HEK293 (cell line): ENCODE results near the gene MANSC4.

ENCODE experiments used
- CTCF ChIA-PET: fragments of 350-600 bp; formaldehyde crosslinking; extraction: SDS; loops from one replicate; lab custom pipeline; 2021; ENCODE audit warnings: antibody characterized with exemption; lab: Yijun Ruan, JAX
- POLR2A ChIA-PET: fragments of 300-600 bp; formaldehyde crosslinking; extraction: SDS; loops from one replicate; lab custom pipeline; 2020; ENCODE audit warnings: antibody characterized with exemption, inconsistent platforms; lab: Yijun Ruan, JAX
- H3K27ac ChIP-seq: fragments of 200-500 bp; sonication (Bioruptor generic); 2 replicates; pipeline ENCODE4 v1.5.1; 2014; ENCODE audit warnings: low read depth, low read length, control low read depth, inconsistent platforms; ENCODE audit errors: extremely low read depth
- H3K36me3 ChIP-seq, 2 experiments: fragments of 200-500 bp in 1 of 2; sonication (Bioruptor generic) in 1 of 2; 1 replicate in 1 of 2; 2 replicates in 1 of 2; pipeline ENCODE4 v1.5.1; 2014 to 2017; ENCODE audit warnings: inconsistent platforms in 2 of 2, low read length in 2 of 2; ENCODE audit not compliant: control insufficient read depth in 2 of 2, insufficient read depth in 1 of 2
- H3K4me1 ChIP-seq: fragments of 200-500 bp; sonication (Bioruptor generic); 2 replicates; pipeline ENCODE4 v1.5.1; 2014; ENCODE audit warnings: mild to moderate bottlenecking, low read length, inconsistent platforms; ENCODE audit not compliant: control insufficient read depth, insufficient read depth
- H3K4me3 ChIP-seq: 2 replicates; pipeline ENCODE4 v1.5.1; 2011; ENCODE audit warnings: low read depth, mild to moderate bottlenecking, control low read depth, low read length, moderate library complexity
- H3K9me3 ChIP-seq: fragments of 200-500 bp; sonication (Bioruptor generic); 2 replicates; pipeline ENCODE4 v1.5.1; 2014; ENCODE audit warnings: low read depth, low read length, inconsistent platforms; ENCODE audit not compliant: control insufficient read depth, insufficient read depth
- HOXC10 ChIP-seq: sonication (generic); formaldehyde crosslinking; IDR thresholded peaks from 2 replicates; pipeline ENCODE4 v1.8.1; 2023; ENCODE audit warnings: mild to moderate bottlenecking, missing genetic modification reagents
- IKZF3 ChIP-seq: fragments of 450-650 bp; IDR thresholded peaks from 2 replicates; pipeline ENCODE4 v1.5.0; 2018; ENCODE audit warnings: missing biosample characterization, mild to moderate bottlenecking, missing genetic modification characterization, moderate library complexity
- KLF10 ChIP-seq: fragments of 450-650 bp; IDR thresholded peaks from 2 replicates; pipeline ENCODE4 v1.5.1; 2018; ENCODE audit warnings: missing biosample characterization, mild to moderate bottlenecking, missing genetic modification characterization
- KLF8 ChIP-seq: fragments of 450-650 bp; formaldehyde crosslinking; IDR thresholded peaks from 2 replicates; pipeline ENCODE4 v1.5.1; 2016; ENCODE audit warnings: missing biosample characterization, missing genetic modification characterization
- ZFHX2 ChIP-seq: fragments of 450-650 bp; formaldehyde crosslinking; conservative IDR thresholded peaks from 2 replicates; pipeline ENCODE4 v1.5.1; 2016; ENCODE audit warnings: missing biosample characterization, missing genetic modification characterization
- ZNF354C ChIP-seq: fragments of 450-650 bp; formaldehyde crosslinking; IDR thresholded peaks from 2 replicates; pipeline ENCODE4 v1.5.1; 2016; ENCODE audit warnings: missing biosample characterization, missing genetic modification characterization, low read depth, borderline replicate concordance
- ZNF549 ChIP-seq: fragments of 450-650 bp; IDR thresholded peaks from 2 replicates; pipeline ENCODE4 v1.5.1; 2018; ENCODE audit warnings: missing biosample characterization, missing genetic modification characterization, mild to moderate bottlenecking, inconsistent platforms, moderate library complexity
- ZNF560 ChIP-seq: fragments of 450-650 bp; formaldehyde crosslinking; IDR thresholded peaks from 2 replicates; pipeline ENCODE4 v1.5.1; 2017; ENCODE audit warnings: missing biosample characterization, missing genetic modification characterization, borderline replicate concordance
- ZNF785 ChIP-seq: fragments of 450-650 bp; formaldehyde crosslinking; IDR thresholded peaks from 2 replicates; pipeline ENCODE4 v1.5.1; 2016; ENCODE audit warnings: missing biosample characterization, missing genetic modification characterization
- ZNF830 ChIP-seq: fragments of 450-650 bp; IDR thresholded peaks from 2 replicates; pipeline ENCODE4 v1.5.0; 2018; ENCODE audit warnings: missing biosample characterization, missing genetic modification characterization, low read depth, mild to moderate bottlenecking, moderate library complexity
- ZSCAN23 ChIP-seq: fragments of 450-650 bp; formaldehyde crosslinking; IDR thresholded peaks from 2 replicates; pipeline ENCODE4 v1.5.1; 2016; ENCODE audit warnings: missing biosample characterization, missing genetic modification characterization
- TF ChIP-seq, protein P1 (sequence below): fragments of 450-650 bp; formaldehyde crosslinking; IDR thresholded peaks from 2 replicates; pipeline ENCODE4 v1.5.1; 2016; ENCODE audit warnings: missing biosample characterization, missing genetic modification characterization
- TF ChIP-seq, protein P2 (sequence below): fragments of 450-650 bp; formaldehyde crosslinking; IDR thresholded peaks from 2 replicates; pipeline ENCODE4 v1.5.1; 2016; ENCODE audit warnings: missing biosample characterization, missing genetic modification characterization
- TF ChIP-seq, protein P3 (sequence below): fragments of 450-650 bp; formaldehyde crosslinking; IDR thresholded peaks from 2 replicates; pipeline ENCODE4 v1.5.1; 2016; ENCODE audit warnings: missing biosample characterization, missing genetic modification characterization
- TF ChIP-seq, protein P4 (sequence below): fragments of 450-650 bp; formaldehyde crosslinking; IDR thresholded peaks from 2 replicates; pipeline ENCODE4 v1.5.1; 2016; ENCODE audit warnings: missing biosample characterization, missing genetic modification characterization
- TF ChIP-seq, protein P5 (sequence below): fragments of 450-650 bp; formaldehyde crosslinking; IDR thresholded peaks from 2 replicates; pipeline ENCODE4; 2016; ENCODE audit warnings: missing biosample characterization, missing genetic modification characterization
- TF ChIP-seq, protein P6 (sequence below): fragments of 450-650 bp; formaldehyde crosslinking; IDR thresholded peaks from 2 replicates; pipeline ENCODE4 v1.5.1; 2016; ENCODE audit warnings: missing biosample characterization, missing genetic modification characterization, borderline replicate concordance
- TF ChIP-seq, protein P7 (sequence below): fragments of 450-650 bp; formaldehyde crosslinking; IDR thresholded peaks from 2 replicates; pipeline ENCODE4 v1.5.1; 2016; ENCODE audit warnings: missing biosample characterization, missing genetic modification characterization

MANSC4 gene

DNA sequence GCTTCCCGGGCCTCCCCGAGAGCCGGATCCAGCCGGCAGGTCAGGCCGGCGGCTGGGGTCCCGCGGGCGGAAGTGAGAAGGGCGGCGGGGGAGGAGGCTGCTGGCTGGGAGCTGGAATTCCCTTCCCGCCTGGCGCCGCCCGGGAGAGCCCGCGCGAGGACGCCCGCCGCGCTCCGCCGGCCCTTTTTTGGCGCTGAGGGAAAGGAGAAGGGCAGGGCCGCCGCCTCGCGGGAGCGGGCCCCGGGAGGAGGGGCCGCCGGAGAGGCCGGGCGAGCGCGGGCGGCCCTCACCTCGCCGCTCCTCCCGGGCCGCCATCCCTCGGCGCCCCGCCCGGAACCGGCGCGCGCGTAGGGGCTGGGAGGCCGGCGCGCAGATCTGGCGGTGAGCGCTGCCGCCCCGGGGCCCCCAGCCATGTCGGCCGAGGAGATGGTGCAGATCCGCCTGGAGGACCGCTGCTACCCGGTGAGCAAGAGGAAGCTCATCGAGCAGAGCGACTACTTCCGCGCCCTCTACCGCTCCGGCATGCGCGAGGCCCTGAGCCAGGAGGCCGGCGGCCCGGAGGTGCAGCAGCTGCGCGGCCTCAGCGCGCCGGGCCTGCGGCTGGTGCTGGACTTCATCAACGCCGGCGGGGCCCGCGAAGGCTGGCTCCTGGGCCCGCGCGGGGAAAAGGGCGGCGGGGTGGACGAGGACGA lies at the start of gene MANSC4, which contains the start of gene KLHL42:
Gene MANSC4, minus strand, starts transcription at position 317 of the 692 bp plus-strand sequence. CDS start 8,960 bp downstream, outside the sequence.
Gene KLHL42, plus strand, starts transcription at position 314 of the 692 bp plus-strand sequence. Its CDS starts 98 bp downstream, at position 412.
- Histone ChIP-seq H3K9me3 (no peaks in the 10 kb centered on the region), H3K4me1 (peaks cover 9% of the 10 kb centered on the region; the same call in 1 of the 2 replicates), H3K27ac (peak within 1 kb of the TSS; percentile 99), H3K4me3 (peak within 1 kb of the TSS; percentile 83), H3K36me3 (peaks cover 7 to 12% of the 10 kb centered on the region in 2 experiments)
- ChIA-PET CTCF (no interaction called here), POLR2A (interaction anchor here (0.5 to 1.5 kb wide), 6 partner anchors 11 to 600 kb away, joined by 3 to 5 read pairs (median 3); partner anchors contain the start of gene MRPS35)
- TF ChIP-seq HOXC10 (CRISPR knock-in tag): no peak
- TF ChIP-seq ZNF549: no peak
- peak; percentile 72; the same call in 1 of the 2 replicates for TF ChIP-seq KLF8 (tag by site-specific recombination)
- TF ChIP-seq, protein P1, sequence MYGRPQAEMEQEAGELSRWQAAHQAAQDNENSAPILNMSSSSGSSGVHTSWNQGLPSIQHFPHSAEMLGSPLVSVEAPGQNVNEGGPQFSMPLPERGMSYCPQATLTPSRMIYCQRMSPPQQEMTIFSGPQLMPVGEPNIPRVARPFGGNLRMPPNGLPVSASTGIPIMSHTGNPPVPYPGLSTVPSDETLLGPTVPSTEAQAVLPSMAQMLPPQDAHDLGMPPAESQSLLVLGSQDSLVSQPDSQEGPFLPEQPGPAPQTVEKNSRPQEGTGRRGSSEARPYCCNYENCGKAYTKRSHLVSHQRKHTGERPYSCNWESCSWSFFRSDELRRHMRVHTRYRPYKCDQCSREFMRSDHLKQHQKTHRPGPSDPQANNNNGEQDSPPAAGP (tag by site-specific recombination): peak; percentile 48; the same call in 1 of the 2 replicates
- TF ChIP-seq ZFHX2 (tag by site-specific recombination): no peak; the same call in 1 of the 2 replicates
- TF ChIP-seq, protein P2, sequence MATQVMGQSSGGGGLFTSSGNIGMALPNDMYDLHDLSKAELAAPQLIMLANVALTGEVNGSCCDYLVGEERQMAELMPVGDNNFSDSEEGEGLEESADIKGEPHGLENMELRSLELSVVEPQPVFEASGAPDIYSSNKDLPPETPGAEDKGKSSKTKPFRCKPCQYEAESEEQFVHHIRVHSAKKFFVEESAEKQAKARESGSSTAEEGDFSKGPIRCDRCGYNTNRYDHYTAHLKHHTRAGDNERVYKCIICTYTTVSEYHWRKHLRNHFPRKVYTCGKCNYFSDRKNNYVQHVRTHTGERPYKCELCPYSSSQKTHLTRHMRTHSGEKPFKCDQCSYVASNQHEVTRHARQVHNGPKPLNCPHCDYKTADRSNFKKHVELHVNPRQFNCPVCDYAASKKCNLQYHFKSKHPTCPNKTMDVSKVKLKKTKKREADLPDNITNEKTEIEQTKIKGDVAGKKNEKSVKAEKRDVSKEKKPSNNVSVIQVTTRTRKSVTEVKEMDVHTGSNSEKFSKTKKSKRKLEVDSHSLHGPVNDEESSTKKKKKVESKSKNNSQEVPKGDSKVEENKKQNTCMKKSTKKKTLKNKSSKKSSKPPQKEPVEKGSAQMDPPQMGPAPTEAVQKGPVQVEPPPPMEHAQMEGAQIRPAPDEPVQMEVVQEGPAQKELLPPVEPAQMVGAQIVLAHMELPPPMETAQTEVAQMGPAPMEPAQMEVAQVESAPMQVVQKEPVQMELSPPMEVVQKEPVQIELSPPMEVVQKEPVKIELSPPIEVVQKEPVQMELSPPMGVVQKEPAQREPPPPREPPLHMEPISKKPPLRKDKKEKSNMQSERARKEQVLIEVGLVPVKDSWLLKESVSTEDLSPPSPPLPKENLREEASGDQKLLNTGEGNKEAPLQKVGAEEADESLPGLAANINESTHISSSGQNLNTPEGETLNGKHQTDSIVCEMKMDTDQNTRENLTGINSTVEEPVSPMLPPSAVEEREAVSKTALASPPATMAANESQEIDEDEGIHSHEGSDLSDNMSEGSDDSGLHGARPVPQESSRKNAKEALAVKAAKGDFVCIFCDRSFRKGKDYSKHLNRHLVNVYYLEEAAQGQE (tag by site-specific recombination): peak; percentile 87
- no peak for TF ChIP-seq ZSCAN23 (tag by site-specific recombination)
- TF ChIP-seq ZNF354C (tag by site-specific recombination): no peak
- no peak for TF ChIP-seq ZNF785 (tag by site-specific recombination)
- TF ChIP-seq, protein P3, sequence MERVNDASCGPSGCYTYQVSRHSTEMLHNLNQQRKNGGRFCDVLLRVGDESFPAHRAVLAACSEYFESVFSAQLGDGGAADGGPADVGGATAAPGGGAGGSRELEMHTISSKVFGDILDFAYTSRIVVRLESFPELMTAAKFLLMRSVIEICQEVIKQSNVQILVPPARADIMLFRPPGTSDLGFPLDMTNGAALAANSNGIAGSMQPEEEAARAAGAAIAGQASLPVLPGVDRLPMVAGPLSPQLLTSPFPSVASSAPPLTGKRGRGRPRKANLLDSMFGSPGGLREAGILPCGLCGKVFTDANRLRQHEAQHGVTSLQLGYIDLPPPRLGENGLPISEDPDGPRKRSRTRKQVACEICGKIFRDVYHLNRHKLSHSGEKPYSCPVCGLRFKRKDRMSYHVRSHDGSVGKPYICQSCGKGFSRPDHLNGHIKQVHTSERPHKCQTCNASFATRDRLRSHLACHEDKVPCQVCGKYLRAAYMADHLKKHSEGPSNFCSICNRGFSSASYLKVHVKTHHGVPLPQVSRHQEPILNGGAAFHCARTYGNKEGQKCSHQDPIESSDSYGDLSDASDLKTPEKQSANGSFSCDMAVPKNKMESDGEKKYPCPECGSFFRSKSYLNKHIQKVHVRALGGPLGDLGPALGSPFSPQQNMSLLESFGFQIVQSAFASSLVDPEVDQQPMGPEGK (tag by site-specific recombination): peak; percentile 32; the same call in 1 of the 2 replicates
- no peak for TF ChIP-seq ZNF560 (tag by site-specific recombination)
- TF ChIP-seq ZNF830: no peak
- TF ChIP-seq, protein P4, sequence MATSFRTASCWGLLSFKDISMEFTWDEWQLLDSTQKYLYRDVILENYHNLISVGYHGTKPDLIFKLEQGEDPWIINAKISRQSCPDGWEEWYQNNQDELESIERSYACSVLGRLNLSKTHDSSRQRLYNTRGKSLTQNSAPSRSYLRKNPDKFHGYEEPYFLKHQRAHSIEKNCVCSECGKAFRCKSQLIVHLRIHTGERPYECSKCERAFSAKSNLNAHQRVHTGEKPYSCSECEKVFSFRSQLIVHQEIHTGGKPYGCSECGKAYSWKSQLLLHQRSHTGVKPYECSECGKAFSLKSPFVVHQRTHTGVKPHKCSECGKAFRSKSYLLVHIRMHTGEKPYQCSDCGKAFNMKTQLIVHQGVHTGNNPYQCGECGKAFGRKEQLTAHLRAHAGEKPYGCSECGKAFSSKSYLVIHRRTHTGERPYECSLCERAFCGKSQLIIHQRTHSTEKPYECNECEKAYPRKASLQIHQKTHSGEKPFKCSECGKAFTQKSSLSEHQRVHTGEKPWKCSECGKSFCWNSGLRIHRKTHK (tag by site-specific recombination): no peak
- TF ChIP-seq, protein P5, sequence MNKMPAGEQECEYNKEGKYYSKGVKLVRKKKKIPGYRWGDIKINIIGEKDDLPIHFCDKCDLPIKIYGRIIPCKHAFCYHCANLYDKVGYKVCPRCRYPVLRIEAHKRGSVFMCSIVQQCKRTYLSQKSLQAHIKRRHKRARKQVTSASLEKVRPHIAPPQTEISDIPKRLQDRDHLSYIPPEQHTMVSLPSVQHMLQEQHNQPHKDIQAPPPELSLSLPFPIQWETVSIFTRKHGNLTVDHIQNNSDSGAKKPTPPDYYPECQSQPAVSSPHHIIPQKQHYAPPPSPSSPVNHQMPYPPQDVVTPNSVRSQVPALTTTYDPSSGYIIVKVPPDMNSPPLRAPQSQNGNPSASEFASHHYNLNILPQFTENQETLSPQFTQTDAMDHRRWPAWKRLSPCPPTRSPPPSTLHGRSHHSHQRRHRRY (tag by site-specific recombination): no peak
- TF ChIP-seq KLF10 (tag by site-specific recombination): peak; percentile 42; the same call in 1 of the 2 replicates
- TF ChIP-seq, protein P6, sequence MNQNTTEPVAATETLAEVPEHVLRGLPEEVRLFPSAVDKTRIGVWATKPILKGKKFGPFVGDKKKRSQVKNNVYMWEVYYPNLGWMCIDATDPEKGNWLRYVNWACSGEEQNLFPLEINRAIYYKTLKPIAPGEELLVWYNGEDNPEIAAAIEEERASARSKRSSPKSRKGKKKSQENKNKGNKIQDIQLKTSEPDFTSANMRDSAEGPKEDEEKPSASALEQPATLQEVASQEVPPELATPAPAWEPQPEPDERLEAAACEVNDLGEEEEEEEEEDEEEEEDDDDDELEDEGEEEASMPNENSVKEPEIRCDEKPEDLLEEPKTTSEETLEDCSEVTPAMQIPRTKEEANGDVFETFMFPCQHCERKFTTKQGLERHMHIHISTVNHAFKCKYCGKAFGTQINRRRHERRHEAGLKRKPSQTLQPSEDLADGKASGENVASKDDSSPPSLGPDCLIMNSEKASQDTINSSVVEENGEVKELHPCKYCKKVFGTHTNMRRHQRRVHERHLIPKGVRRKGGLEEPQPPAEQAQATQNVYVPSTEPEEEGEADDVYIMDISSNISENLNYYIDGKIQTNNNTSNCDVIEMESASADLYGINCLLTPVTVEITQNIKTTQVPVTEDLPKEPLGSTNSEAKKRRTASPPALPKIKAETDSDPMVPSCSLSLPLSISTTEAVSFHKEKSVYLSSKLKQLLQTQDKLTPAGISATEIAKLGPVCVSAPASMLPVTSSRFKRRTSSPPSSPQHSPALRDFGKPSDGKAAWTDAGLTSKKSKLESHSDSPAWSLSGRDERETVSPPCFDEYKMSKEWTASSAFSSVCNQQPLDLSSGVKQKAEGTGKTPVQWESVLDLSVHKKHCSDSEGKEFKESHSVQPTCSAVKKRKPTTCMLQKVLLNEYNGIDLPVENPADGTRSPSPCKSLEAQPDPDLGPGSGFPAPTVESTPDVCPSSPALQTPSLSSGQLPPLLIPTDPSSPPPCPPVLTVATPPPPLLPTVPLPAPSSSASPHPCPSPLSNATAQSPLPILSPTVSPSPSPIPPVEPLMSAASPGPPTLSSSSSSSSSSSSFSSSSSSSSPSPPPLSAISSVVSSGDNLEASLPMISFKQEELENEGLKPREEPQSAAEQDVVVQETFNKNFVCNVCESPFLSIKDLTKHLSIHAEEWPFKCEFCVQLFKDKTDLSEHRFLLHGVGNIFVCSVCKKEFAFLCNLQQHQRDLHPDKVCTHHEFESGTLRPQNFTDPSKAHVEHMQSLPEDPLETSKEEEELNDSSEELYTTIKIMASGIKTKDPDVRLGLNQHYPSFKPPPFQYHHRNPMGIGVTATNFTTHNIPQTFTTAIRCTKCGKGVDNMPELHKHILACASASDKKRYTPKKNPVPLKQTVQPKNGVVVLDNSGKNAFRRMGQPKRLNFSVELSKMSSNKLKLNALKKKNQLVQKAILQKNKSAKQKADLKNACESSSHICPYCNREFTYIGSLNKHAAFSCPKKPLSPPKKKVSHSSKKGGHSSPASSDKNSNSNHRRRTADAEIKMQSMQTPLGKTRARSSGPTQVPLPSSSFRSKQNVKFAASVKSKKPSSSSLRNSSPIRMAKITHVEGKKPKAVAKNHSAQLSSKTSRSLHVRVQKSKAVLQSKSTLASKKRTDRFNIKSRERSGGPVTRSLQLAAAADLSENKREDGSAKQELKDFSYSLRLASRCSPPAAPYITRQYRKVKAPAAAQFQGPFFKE (tag by site-specific recombination): peak; percentile 66; the same call in 1 of the 2 replicates
- peak; percentile 98 for TF ChIP-seq IKZF3
- TF ChIP-seq, protein P7, sequence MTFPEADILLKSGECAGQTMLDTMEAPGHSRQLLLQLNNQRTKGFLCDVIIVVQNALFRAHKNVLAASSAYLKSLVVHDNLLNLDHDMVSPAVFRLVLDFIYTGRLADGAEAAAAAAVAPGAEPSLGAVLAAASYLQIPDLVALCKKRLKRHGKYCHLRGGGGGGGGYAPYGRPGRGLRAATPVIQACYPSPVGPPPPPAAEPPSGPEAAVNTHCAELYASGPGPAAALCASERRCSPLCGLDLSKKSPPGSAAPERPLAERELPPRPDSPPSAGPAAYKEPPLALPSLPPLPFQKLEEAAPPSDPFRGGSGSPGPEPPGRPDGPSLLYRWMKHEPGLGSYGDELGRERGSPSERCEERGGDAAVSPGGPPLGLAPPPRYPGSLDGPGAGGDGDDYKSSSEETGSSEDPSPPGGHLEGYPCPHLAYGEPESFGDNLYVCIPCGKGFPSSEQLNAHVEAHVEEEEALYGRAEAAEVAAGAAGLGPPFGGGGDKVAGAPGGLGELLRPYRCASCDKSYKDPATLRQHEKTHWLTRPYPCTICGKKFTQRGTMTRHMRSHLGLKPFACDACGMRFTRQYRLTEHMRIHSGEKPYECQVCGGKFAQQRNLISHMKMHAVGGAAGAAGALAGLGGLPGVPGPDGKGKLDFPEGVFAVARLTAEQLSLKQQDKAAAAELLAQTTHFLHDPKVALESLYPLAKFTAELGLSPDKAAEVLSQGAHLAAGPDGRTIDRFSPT (tag by site-specific recombination): no peak
